OCI-LY7 (cell line): Measurements from ENCODE around the gene MYH7. TPM values are rescaled to one million over a fixed set of nuclear protein-coding genes. Genes with fewer than 3 reads are reported as not detected.

ENCODE experiments used
- BruUV-seq: library from RNA; stranded (reverse); fragments of 400-500 nt; replicated peaks from 2 replicates; lab custom pipeline; 2021; lab: Mats Ljungman, UMichigan
- CTCF ChIA-PET: fragments of 300-600 bp; sonication (Branson Sonifier 250); formaldehyde crosslinking; loops from one replicate; lab custom pipeline; 2022; ENCODE audit warnings: antibody characterized with exemption; ENCODE audit not compliant: unreplicated experiment; lab: Charles Lee
- POLR2A ChIA-PET: fragments of 300-600 bp; sonication (Branson Sonifier 250); formaldehyde crosslinking; loops from one replicate; lab custom pipeline; 2022; ENCODE audit warnings: antibody characterized with exemption; lab: Charles Lee
- DNase-seq: peaks from one replicate; pipeline ENCODE4 v3.0.0-alpha.2; 2015; ENCODE audit warnings: low spot score
- H2AFZ ChIP-seq: fragments of 200-600 bp; sonication (generic), shearing (Covaris generic); 2 replicates; pipeline ENCODE4 v1.6.1; 2014; ENCODE audit warnings: mild to moderate bottlenecking, antibody characterized with exemption, low read length, moderate library complexity
- H3K27ac ChIP-seq: fragments of 200-600 bp; sonication (generic); 2 replicates; pipeline ENCODE4 v1.5.1; 2014; ENCODE audit warnings: mixed run types, low read depth, mild to moderate bottlenecking, moderate library complexity, low read length, inconsistent platforms; ENCODE audit not compliant: poor library complexity, severe bottlenecking
- H3K36me3 ChIP-seq: fragments of 200-600 bp; sonication (generic); 2 replicates; pipeline ENCODE4 v1.6.1; 2014; ENCODE audit warnings: mild to moderate bottlenecking, antibody characterized with exemption, low read length, moderate library complexity, mixed read lengths; ENCODE audit not compliant: insufficient read depth
- H3K4me1 ChIP-seq: fragments of 200-600 bp; sonication (generic); 2 replicates; pipeline ENCODE4 v1.5.1; 2014; ENCODE audit warnings: mild to moderate bottlenecking, low read length; ENCODE audit not compliant: insufficient read depth, poor library complexity, severe bottlenecking
- H3K4me2 ChIP-seq: fragments of 200-600 bp; sonication (generic); 2 replicates; pipeline ENCODE4 v1.6.1; 2014; ENCODE audit warnings: mild to moderate bottlenecking, low read length
- H3K4me3 ChIP-seq: fragments of 200-600 bp; sonication (generic); 2 replicates; pipeline ENCODE4 v1.5.1; 2014; ENCODE audit warnings: mild to moderate bottlenecking, low read depth, low read length; ENCODE audit not compliant: poor library complexity, severe bottlenecking
- H3K79me2 ChIP-seq: fragments of 200-600 bp; sonication (generic); 2 replicates; pipeline ENCODE4 v1.6.1; 2016; ENCODE audit warnings: low read depth, mild to moderate bottlenecking, low read length, moderate library complexity, mixed read lengths; ENCODE audit not compliant: insufficient read depth
- H3K9me2 ChIP-seq: fragments of 200-600 bp; sonication (generic); 2 replicates; pipeline ENCODE4 v1.6.1; 2016; ENCODE audit warnings: mild to moderate bottlenecking, low read length, mixed read lengths; ENCODE audit not compliant: insufficient read depth
- H3K9me3 ChIP-seq: fragments of 200-600 bp; sonication (generic); 2 replicates; pipeline ENCODE4 v1.6.1; 2014; ENCODE audit warnings: mild to moderate bottlenecking, mixed run types, low read length, mixed read lengths
- H4K20me1 ChIP-seq: fragments of 200-600 bp; sonication (generic); 2 replicates; pipeline ENCODE4 v1.6.1; 2014; ENCODE audit warnings: mild to moderate bottlenecking, antibody characterized with exemption, low read length, moderate library complexity, mixed read lengths; ENCODE audit not compliant: insufficient read depth
- EZH2phosphoT487 ChIP-seq: fragments of 200-600 bp; sonication (generic); IDR thresholded peaks from 2 replicates; pipeline ENCODE4 v1.6.1; 2018; ENCODE audit warnings: low read depth, borderline replicate concordance, mild to moderate bottlenecking, mixed run types, antibody characterized with exemption, low read length, moderate library complexity, mixed read lengths
- intact Hi-C: fragments of 100-400 bp; cut with micrococcal nuclease; formaldehyde crosslinking; loops from one replicate; pipeline ENCODE4 v1.10.0; 2022; ENCODE audit not compliant: unreplicated experiment
- total RNA-seq, 2 experiments: library from RNA; depleted of rRNA in 1 of 2; stranded (reverse); fragments of >200 nt in 1 of 2; shearing (Covaris generic) in 1 of 2; gene quantifications; 2 replicates each; pipeline ENCODE4 v1.2.3, GENCODE V29; 2014 to 2022
- TF ChIP-seq, protein P1 (sequence below): fragments of 200-600 bp; sonication (generic); conservative IDR thresholded peaks from 2 replicates; pipeline ENCODE4 v1.5.1; 2014; ENCODE audit warnings: mild to moderate bottlenecking, antibody characterized with exemption, low read length, moderate library complexity, mixed read lengths

The MYH7 gene
- total RNA-seq, 2 experiments from 2014 or later: not detected

DNA sequence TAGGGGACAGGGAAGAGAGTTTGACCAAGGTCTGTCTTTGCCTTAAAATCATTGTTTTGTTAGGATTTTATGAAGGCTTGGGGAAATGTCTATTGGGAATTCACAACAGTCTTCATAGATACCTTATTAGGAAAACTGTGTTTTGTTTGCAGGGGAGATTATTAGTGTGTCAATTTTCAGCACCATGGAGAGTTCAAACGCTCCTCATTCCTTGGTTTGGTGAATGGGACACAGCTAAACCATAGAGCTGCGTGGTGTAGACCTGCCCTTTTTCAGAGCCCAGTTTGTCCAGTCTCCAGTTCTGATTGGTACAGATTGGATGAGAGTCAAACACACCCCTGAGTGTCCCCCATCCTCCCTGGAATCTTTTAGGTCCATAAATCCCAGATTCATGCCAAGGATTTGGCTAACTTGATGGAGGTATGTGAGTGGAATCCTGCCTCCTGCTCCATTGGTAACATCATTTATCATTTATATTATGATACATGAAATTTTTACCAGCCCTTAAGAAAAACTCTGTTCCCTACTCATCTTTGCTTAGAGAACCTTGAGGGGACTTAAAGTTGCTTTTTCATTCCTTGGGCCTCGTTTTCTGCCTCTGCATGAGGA is 46.0 kb upstream of the MYH7 start:
- DNase-seq: no peak
- no peak overlapping the region for H2AFZ ChIP-seq
- no peaks in the 10 kb centered on the region for H3K9me2 ChIP-seq
- peaks cover 6% of the 10 kb centered on the region for H3K4me1 ChIP-seq
- no peaks in the 10 kb centered on the region for H4K20me1 ChIP-seq
- no peak for TF ChIP-seq EZH2phosphoT487
- TF ChIP-seq, protein P1, sequence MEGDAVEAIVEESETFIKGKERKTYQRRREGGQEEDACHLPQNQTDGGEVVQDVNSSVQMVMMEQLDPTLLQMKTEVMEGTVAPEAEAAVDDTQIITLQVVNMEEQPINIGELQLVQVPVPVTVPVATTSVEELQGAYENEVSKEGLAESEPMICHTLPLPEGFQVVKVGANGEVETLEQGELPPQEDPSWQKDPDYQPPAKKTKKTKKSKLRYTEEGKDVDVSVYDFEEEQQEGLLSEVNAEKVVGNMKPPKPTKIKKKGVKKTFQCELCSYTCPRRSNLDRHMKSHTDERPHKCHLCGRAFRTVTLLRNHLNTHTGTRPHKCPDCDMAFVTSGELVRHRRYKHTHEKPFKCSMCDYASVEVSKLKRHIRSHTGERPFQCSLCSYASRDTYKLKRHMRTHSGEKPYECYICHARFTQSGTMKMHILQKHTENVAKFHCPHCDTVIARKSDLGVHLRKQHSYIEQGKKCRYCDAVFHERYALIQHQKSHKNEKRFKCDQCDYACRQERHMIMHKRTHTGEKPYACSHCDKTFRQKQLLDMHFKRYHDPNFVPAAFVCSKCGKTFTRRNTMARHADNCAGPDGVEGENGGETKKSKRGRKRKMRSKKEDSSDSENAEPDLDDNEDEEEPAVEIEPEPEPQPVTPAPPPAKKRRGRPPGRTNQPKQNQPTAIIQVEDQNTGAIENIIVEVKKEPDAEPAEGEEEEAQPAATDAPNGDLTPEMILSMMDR: no peak
- CTCF ChIA-PET: interaction anchor here (0.6 kb wide), 2 partner anchors 56 to 444 kb away, joined by 3 read pairs; no protein-coding TSS in a partner anchor
- no peak overlapping the region for H3K4me3 ChIP-seq
- H3K9me3 ChIP-seq: no peaks in the 10 kb centered on the region
- intact Hi-C loops: no loop called here
- BruUV-seq: no TSS peak
- H3K27ac ChIP-seq: no peak overlapping the region
- H3K79me2 ChIP-seq: no peaks in the 10 kb centered on the region
- no peak overlapping the region for H3K4me2 ChIP-seq
- peaks cover 31% of the 10 kb centered on the region for H3K36me3 ChIP-seq
- POLR2A ChIA-PET: no interaction called here

DNA sequence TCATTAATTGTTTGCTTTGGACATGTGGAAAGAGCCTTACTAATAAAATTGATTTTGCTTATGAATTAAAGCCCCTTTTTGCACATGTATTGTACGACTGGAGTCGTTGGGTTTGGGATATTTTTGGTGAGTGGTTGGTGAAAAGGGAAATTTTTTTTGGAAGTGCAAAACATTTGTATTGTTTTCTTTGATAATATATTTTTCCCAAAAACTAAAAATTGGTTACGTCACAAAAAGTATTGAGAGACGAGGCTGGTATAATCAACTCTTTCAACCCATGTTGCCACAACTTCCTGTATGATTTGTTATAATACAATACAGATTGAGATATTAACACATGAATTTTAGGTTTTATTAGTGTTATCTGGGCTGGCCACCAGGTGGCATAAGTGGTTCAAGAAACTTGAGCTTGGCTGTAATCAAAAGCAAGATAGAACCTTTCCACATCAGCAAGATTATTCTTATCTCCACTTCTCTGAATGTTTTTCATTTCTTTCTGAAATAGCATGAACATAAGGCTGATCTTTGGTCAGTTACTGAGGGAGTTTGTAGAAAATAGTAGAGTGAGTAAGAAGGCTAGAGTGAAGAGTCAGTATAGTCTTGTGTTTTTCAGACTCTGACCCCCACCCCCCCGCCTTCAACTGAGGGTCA is 42.8 kb upstream of the MYH7 start:
- POLR2A ChIA-PET: interaction anchor here (0.6 to 0.7 kb wide), 2 partner anchors 21 to 47 kb away, joined by 3 to 7 read pairs; no protein-coding TSS in a partner anchor

More for the DNA sequence above, 42.8 kb upstream of the MYH7 start:
- peak; percentile 74 for DNase-seq
- intact Hi-C loops: loop anchor here (1.0 kb wide), 2 partner anchors 61 to 84 kb away; no protein-coding TSS in a partner anchor
- Histone ChIP-seq H3K4me2 (no peak overlapping the region), H3K36me3 (peaks cover 60% of the 10 kb centered on the region), H3K4me1 (peaks cover 6% of the 10 kb centered on the region), H3K4me3 (no peak overlapping the region), H3K9me3 (no peaks in the 10 kb centered on the region), H3K79me2 (no peaks in the 10 kb centered on the region), H3K27ac (no peak overlapping the region), H4K20me1 (no peaks in the 10 kb centered on the region), H2AFZ (no peak overlapping the region), H3K9me2 (no peaks in the 10 kb centered on the region)
- CTCF ChIA-PET: interaction anchor here (0.6 to 1.7 kb wide), 2 partner anchors 83 to 795 kb away, joined by 5 to 10 read pairs; no protein-coding TSS in a partner anchor
- no TSS peak for BruUV-seq
- no peak for TF ChIP-seq EZH2phosphoT487
- TF ChIP-seq, protein P1: peak; percentile 93
